Measurements from ENCODE around the gene FGFR3.

Gene FGFR3

DNA sequence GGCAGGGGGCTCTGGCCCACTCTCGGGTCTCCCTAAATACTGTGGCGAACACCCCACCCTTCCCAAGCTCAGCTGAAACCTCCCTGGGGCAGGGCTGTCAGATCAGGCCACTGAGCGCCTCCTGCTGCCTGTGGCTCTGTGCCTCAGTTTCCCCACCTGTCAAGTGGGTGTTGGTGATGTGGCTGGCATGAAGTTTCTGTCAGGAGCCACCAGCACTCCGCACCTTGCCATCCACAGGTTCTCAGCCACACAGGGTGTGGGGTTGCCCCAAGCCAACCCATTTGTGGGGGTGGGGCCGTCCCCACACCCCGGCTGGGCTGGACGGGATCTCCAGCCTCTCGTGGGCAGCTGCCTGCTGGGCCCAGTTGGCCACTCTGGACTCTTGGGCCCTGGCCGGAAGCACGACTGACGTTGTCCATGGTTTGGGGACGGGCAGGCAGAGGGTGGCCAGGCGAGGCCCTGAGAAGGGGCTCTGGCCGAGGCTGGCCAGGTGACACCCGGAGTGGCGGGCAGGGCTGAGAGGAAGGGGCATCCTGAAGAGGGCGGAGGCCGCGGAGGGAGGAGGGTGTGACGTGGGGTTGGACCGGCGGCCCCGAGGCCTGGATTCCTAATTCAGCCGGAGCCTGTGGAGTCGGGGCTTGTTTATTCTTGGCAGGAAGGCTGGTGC is 5.5 kb upstream of the FGFR3 start:
- Histone ChIP-seq H3K9me2 (ENCODE audit: low read depth, low read length) (no peaks in the 10 kb centered on the region), H3K4me3 (ENCODE audit: low read depth, low read length, poor library complexity, severe bottlenecking) (no peak overlapping the region), H3K9me3 (ENCODE audit: low read length) (no peaks in the 10 kb centered on the region), H3K27ac (ENCODE audit: low read depth, low read length, poor library complexity, severe bottlenecking) (no peak overlapping the region), H3K27me3 (ENCODE audit: insufficient read depth, low read length) (no peaks in the 10 kb centered on the region), H3K4me1 (ENCODE audit: insufficient read depth, low read length, severe bottlenecking) (no peaks in the 10 kb centered on the region), H3K4me2 (ENCODE audit: low read length) (no peak overlapping the region), H2AFZ (ENCODE audit: low read length) (no peak overlapping the region), H3K9ac (ENCODE audit: low read length) (no peak overlapping the region), H3F3A (ENCODE audit: insufficient read depth, low read length) (no peaks in the 10 kb centered on the region), H4K20me1 (ENCODE audit: insufficient read depth, low read length) (no peaks in the 10 kb centered on the region), H3K36me3 (ENCODE audit: insufficient read depth, low read length) (no peaks in the 10 kb centered on the region), H3K79me2 (ENCODE audit: insufficient read depth, low read length) (no peaks in the 10 kb centered on the region)
- TF ChIP-seq EZH2 (IDR thresholded peaks at IDR 0.05; ENCODE audit: borderline replicate concordance, low read length) (no peak), CTCF (IDR thresholded peaks at IDR 0.05; ENCODE audit: low read length) (no peak)

GRCh38 chr4:1788254-1788973 is 4.7 kb upstream of the FGFR3 start:
- H3K9ac ChIP-seq (ENCODE audit: low read length) = no peak overlapping the region
- H3F3A ChIP-seq (ENCODE audit: insufficient read depth, low read length) = no peaks in the 10 kb centered on the region
- H2AFZ ChIP-seq (ENCODE audit: low read length) = no peak overlapping the region
- TF ChIP-seq CTCF (IDR thresholded peaks at IDR 0.05; ENCODE audit: low read length) (no peak), EZH2 (IDR thresholded peaks at IDR 0.05; ENCODE audit: borderline replicate concordance, low read length) (no peak)
- no peaks in the 10 kb centered on the region for H3K79me2 ChIP-seq (ENCODE audit: insufficient read depth, low read length)
- H3K4me1 ChIP-seq (ENCODE audit: insufficient read depth, low read length, severe bottlenecking) = no peaks in the 10 kb centered on the region
- no peak overlapping the region for H3K4me3 ChIP-seq (ENCODE audit: low read depth, low read length, poor library complexity, severe bottlenecking)
- H3K36me3 ChIP-seq (ENCODE audit: insufficient read depth, low read length) = no peaks in the 10 kb centered on the region
- H3K27me3 ChIP-seq (ENCODE audit: insufficient read depth, low read length) = no peaks in the 10 kb centered on the region
- H3K4me2 ChIP-seq (ENCODE audit: low read length) = no peak overlapping the region
- no peaks in the 10 kb centered on the region for H3K9me3 ChIP-seq (ENCODE audit: low read length)
- no peaks in the 10 kb centered on the region for H3K9me2 ChIP-seq (ENCODE audit: low read depth, low read length)
- H4K20me1 ChIP-seq (ENCODE audit: insufficient read depth, low read length) = no peaks in the 10 kb centered on the region
- no peak overlapping the region for H3K27ac ChIP-seq (ENCODE audit: low read depth, low read length, poor library complexity, severe bottlenecking)

- Histone ChIP-seq H3K27ac (ENCODE audit: low read depth, low read length, poor library complexity, severe bottlenecking) (no peak overlapping the region), H4K20me1 (ENCODE audit: insufficient read depth, low read length) (no peaks in the 10 kb centered on the region), H3K4me3 (ENCODE audit: low read depth, low read length, poor library complexity, severe bottlenecking) (no peak overlapping the region), H3K79me2 (ENCODE audit: insufficient read depth, low read length) (no peaks in the 10 kb centered on the region), H3K27me3 (ENCODE audit: insufficient read depth, low read length) (no peaks in the 10 kb centered on the region), H3K4me1 (ENCODE audit: insufficient read depth, low read length, severe bottlenecking) (no peaks in the 10 kb centered on the region), H3K9me2 (ENCODE audit: low read depth, low read length) (no peaks in the 10 kb centered on the region), H3K9ac (ENCODE audit: low read length) (no peak overlapping the region), H3K4me2 (ENCODE audit: low read length) (no peak overlapping the region), H2AFZ (ENCODE audit: low read length) (no peak overlapping the region), H3K36me3 (ENCODE audit: insufficient read depth, low read length) (no peaks in the 10 kb centered on the region), H3K9me3 (ENCODE audit: low read length) (no peaks in the 10 kb centered on the region), H3F3A (ENCODE audit: insufficient read depth, low read length) (no peaks in the 10 kb centered on the region)
- TF ChIP-seq CTCF (IDR thresholded peaks at IDR 0.05; ENCODE audit: low read length) = no peak
- TF ChIP-seq EZH2 (IDR thresholded peaks at IDR 0.05; ENCODE audit: borderline replicate concordance, low read length) = no peak
Observed at GRCh38 chr4:1789552-1789951, 3.5 kb upstream of the FGFR3 start.
